GM21360 (cell line): Measurements from ENCODE around the gene LRGUK.
A peak's percentile ranks its signal among the peaks of the same experiment; 100 is the strongest.

ENCODE experiments used
- ATAC-seq: cut with Tn5 transposase; IDR thresholded peaks from one replicate; pipeline ENCODE4 v1.9.1; 2021; ENCODE audit warnings: mild to moderate bottlenecking, moderate library complexity; ENCODE audit not compliant: unreplicated experiment

The LRGUK gene

DNA sequence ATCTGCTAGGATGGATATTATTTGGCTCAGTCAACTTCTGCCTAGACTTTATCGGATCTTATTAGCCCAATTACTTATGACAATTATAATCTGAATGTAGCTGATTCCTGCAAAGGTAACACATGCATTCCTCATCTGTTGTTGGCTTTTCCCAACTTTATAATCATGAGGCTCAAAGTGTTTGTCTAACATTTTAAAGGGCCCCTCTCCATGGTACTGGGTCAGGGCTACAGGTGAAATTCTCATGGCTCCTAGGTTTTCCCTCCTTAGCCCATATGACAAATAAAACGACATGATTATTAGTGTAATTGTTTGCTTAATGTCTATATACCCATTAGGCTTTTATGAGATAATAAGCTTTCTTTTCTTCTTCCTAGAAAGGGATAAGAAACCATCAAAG is 4.2 kb upstream of the LRGUK start:
- no peak for ATAC-seq

DNA sequence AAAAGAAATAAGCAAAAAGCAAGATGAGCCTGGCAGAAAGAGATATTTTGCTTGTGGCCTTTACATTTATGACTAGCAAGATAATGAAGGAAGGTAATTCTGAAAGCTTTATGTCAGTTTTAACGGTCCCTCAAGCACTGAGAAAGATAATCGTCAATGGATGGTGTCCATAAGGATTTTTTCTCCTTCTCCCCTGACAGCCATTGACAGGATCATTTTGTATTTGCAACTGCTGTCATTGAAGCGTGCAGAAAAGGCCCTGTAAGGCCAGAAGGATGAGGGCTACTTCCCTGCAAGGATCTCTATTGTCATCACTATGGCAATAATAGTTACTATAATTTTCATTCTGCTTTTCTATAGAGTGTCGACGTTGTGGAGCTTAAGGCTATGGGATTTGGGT is 994 bp upstream of the LRGUK start:
- ATAC-seq = no peak

DNA sequence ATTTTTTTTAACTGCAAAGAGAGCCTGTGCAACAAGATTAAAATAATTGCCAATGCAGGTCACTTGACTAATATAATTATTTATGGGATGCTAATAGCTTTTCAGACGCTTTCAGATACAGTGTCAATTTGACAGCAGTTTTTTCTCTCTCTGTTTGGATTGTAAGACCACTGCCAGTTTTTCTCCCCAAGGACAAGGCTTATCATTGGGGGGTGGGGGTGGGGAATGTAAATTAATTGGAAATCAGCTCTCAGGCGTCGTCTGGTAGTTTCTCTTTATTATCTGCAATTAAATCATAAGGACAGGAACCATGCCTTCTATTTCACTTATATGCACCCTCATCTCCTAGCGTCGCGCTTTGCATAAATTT is 559 bp upstream of the LRGUK start:
- no peak for ATAC-seq

DNA sequence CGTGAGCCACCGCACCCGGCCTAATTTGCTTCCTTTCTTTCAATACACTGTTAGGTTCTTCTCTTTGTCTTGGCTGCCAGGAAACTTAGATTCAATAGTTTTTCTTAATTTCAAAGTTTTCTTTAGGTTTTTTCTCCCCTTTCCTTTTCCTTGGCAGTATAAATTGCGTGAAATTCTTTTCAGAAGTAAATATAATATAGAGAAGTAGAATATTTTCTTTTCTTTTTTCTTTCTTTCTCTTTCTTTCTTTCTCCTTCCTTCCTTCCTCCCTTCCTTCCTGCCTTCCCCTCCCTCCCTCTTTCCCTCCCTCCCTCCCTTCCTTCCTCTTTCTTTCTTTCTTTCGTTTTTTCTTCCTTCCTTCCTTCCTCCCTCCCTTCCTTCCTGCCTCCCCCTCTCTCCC is 1.7 kb downstream of the LRGUK start:
- ATAC-seq = no peak

DNA sequence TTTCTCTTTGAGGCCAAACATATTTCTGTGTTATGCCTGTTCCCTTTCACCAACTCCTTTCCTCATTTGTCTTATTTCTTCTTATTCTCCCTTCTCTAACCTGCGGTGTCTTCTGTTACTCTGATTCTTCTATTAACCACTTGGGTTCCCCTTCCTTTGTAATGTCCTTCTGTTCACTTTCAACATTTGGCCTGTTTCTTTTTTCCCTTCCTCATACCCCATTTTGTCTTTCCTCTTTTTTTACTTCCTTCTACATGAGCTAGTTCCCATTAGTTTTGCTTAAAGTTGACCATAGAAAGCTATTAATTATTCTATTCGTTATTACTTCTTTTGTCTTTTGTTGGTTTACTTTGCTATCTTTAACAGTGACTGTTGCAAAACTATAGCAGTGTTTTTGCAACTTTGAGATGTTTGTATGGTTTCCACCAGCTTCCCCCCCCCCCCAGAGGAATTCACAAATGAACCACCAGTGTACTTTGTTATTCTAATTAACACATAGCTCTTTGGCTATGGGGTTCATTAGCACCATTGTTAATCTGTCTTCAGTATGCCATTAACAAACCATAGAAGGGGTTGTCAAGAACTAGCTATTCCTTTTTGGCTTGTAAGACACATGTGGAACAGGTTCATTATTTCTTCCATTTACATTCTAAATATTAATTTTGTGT is 2.9 kb downstream of the LRGUK start:
- ATAC-seq = no peak

DNA sequence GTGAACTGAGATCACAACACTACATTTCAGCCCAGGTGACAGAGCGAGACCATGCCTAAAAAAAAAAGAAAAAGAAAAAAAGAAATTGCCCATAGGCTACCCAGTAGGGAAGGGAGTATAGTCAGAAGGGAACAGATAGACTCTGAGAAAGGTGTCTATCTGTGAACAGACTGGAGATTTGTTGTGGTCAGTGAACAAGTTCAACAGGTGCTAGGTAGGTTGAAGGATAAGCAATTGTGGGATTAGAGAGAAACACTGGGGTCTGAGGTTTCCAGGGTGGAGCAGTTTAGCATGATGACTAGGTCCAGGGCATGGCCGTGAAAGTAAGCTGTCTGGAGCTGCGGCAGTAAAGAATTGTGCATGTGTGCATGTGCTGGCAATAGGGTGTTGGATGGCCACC is 6.9 kb downstream of the LRGUK start:
- ATAC-seq = no peak

DNA sequence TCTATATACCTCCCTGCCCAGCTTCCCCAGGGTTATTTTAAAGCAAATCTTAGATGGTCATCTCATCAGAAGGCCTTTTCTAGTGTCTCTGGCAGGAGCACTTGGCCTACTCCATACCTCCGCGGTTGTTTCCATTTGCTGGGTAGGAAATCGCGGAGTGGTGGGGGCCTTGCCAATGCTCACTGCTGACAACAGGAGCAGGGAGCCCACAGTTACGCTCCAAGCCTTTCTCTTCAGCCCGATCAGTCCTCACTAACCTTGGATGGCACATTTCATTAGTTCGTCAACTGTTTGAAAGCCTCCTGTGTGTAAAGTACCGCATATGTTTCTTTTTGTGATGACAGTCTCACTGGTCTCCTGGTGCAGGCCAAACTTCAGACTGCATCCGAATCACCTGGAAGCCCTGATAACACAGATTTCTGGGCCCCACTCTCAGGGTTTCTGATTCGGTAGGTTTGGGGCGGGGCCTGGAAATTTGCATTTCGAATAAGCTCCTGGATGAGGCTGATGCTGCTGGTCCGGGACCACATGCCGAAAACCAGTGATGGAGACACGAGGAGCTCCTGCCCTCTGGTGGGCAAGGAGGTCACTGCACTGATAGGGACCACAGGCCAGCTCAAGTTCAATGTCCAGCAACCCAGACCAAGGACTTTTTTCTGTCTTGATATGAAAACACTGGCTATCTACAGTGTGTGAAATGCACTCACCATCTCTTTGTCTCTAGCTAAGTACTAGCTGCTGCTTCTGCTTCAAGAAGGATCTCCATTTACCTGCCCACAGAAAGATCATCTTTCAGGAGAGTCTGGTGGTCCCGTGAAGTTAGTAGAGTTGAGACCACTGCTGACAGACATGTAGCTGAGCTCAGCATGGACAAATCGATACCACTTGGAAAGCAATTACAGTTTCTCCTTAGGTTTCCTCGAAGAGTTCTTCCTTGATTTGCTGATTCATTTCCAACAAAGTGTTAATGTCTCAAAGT is 14.0 kb downstream of the LRGUK start:
- ATAC-seq = no peak

DNA sequence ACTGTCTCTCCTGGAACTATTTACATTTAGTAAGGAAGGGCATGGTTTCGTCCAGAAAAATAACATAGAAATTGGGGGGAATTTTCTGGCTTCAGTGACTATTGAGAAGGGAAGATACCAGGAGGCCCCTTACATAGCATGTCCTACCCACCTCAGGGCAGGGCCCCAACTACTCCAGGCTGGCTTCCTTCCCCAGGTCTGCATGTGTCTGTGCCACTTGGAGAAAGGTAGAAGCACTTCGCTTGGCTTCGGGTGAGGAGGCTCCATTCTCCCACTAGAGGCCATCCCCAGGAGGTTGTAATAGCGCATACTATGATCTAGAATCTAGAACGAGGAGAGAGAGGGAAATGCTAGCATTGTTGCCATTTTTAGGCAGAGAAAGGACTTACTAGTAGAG is 14.7 kb downstream of the LRGUK start:
- ATAC-seq = no peak

DNA sequence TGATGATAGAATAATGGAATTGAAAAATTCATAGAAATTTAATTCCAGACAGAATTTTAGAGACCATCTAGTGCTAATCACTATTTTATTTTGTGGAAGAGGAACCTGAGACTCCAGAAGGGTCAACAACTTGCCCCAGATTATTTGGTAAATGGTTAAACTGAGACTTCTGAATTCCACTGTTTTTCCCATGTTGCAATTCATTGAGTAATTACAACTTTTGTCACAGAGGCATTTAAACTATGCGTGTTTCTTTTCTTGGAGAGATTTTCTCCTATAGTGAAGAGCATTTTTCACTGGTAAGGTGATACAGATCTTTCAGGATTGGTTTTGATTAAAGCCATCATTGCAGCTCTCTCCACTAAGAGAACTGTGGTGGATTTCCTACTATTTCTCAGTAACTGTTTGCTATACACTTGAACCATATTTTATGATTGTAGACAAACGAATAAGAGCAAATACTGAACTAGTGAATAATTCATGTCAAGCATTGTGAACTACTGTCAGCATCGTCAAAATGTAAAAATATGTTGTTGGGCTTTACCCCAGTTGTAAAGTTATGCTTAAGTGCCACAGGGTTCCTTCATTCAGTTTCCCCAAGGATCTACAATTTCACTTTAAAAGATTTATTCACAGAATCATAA is 26.5 kb downstream of the LRGUK start:
- ATAC-seq = no peak

DNA sequence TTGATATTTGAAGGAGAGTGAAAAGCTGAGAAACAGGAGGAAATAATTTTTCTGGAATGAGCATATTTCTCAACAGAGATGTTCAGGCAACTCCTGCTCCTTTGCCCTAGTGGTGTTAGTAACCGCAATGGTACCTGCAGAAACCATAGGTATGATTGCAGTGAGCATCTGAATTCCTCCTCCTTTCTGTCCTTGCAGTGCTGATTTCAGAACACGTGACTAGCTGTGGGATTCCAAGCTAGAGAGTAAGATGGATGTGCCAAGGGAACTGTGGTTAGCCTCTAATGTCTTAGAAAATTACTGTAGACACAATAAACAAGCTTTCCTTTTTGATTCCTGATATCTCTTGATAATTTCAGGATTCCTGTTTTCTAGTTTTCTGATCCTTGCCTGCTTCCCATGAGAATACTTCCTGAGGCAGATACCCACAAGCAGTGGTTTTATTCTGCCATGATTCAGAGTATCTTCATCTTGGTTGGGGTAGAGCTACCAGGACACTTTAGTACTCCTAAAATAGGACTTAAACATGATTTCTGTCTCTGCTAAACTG is 27.5 kb downstream of the LRGUK start:
- no peak for ATAC-seq

DNA sequence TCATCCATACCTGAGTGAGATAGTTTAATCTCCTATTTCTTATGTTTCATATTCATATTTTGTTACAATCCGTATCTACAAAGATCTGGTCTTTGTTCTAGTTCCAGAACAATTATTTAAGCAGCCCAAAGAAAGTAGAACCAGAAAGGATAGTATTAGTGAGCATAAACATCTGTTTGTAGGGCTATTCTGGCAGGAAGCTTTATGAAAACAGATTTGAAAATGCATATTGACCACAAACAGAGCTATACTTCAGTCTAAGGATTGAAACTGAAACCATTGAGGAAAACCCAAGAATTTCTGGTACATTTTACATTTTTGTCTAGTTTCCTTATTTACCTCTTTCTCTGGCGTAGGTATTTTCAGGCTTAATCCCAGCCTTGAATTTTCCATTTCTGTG is 28.1 kb downstream of the LRGUK start:
- no peak for ATAC-seq

DNA sequence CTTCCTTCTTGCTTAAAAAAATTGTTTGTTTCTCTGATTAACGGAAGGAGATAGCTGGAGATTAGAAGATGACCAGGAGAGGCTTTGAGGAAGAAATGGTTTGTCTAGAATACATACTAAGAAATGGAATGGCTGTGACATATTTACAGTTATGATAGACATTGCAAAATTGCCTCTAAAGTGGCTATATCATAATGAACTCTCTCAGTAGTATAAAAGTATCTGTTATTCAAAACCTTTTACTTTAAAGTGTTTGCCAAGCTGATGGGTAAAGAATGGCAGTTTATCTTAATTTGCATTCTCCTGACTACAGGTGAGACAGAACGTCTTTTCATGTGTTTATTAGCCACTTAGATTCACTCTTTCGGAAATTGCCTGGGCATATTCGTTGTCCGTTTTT is 28.7 kb downstream of the LRGUK start:
- ATAC-seq = no peak

DNA sequence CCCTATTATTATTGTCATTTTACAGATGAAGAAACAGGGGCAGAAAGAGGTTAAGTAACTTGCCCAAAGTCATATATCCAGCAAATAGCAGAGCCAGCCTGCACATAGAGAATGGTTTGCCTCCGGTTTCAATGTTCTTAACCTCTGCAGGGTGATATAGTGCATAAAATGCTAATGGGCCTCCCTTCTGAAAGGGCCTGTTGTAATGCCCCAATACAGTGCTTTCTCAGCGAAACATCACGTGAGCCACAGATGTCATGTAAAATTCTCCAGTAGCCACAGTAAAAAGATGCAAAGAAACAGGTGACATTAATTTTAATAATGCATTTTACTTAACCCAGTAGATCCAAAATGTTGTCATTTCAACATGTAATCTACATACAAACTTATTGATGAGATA is 38.1 kb downstream of the LRGUK start:
- ATAC-seq = no peak

DNA sequence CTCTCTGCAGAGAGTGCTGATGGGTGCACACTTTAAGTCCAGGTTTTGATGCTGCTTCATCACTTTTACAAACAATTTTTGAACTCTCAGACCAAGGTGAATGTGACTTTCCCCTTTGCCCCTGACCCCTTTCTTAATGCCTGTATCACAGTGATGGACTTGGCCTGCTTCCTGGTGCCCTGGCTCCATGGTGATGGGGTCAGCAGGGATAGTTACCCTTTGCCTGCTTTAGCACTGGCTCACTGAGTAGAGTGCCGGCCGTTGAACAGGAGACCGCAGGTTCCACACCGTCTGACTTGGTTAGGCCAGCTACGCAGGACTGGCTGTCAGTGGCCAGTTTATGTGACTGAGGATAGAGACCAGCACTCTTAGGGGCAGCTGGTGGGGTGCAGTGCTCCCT is 40.1 kb downstream of the LRGUK start:
- no peak for ATAC-seq

DNA sequence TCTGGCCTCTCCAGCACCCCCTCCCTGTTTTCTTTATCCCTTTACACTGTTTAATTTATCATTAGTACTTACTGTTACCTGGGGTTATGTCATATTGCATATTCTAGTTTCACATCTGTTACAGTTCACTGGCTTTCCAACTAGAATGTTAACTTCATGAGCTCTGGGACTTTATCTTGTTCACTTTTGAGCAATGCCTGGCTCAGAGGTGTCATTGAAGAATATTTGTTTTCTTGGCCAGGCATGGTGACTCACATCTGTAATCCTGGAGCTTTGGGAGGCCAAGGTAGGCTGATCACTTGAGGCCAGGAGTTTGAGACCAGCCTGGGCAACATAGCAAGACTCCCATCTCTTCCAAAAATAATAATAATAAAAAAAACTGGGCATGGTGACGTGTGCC is 40.7 kb downstream of the LRGUK start:
- no peak for ATAC-seq

DNA sequence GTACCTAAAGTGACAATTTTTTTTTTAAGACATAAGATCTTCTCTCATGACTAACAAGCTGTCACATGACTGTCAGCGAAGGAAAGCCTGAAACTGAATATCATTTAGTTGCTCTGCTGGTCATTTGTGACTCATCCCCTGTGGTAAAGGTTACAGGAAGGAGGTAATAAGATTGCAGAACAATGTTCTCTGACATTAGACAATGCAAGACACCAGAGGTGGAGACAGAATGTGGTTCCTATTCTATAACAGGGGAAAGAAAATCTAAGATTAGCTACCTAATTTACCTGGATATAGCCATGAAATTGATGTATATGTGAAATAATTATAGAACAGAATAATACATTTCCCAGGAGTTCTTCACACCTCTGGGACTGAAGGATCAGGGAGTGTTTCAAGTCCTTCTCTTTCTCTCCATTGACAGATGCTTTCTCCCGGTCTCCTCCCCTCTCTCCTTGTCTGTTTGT is 47.7 kb downstream of the LRGUK start:
- peak; percentile 85 for ATAC-seq

DNA sequence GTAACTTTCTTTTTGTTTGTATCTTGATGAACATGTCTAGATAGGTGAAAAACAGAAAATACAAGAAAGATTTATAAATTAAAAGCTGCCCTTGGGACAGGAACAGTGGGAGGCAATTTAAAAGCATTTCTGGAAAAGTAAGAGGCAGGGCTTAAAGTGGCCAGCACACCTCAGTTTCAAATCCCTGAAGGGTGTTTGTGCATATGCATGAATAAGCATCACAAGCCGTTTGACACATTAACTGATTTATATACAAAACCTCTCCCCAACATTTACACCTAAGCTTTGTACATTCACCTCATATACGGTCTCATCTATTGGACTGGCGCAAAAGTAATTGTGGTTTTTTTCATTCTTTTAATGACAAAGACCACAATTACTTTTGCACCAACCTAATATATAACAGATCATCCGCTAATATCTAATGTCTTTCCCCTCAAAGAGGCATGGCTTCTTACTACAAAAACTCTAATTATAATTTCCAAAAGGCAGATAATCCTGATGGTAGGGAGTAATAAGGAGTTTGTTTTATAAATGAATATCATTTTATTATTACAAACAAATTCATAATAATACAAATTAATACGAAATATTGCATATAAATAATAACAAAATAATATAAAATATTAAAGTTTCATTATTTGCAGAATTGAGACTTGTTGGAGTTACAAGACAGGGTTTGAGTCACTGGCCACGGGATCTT is 48.3 kb downstream of the LRGUK start:
- ATAC-seq = no peak

DNA sequence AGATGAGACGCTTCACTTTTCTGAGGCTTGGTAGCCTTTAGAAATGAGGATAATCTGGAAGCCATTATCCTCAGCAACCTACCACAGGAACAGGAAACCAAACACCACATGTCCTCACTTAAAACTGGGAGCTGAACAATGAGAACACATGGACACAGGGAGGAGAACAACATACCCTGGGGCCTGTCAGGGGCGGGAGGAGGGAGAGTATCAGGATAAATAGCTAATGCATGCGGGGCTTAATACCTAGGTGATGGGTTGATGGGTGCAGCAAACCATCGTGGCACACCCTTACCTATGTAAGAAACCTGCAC is 48.9 kb downstream of the LRGUK start:
- no peak for ATAC-seq

DNA sequence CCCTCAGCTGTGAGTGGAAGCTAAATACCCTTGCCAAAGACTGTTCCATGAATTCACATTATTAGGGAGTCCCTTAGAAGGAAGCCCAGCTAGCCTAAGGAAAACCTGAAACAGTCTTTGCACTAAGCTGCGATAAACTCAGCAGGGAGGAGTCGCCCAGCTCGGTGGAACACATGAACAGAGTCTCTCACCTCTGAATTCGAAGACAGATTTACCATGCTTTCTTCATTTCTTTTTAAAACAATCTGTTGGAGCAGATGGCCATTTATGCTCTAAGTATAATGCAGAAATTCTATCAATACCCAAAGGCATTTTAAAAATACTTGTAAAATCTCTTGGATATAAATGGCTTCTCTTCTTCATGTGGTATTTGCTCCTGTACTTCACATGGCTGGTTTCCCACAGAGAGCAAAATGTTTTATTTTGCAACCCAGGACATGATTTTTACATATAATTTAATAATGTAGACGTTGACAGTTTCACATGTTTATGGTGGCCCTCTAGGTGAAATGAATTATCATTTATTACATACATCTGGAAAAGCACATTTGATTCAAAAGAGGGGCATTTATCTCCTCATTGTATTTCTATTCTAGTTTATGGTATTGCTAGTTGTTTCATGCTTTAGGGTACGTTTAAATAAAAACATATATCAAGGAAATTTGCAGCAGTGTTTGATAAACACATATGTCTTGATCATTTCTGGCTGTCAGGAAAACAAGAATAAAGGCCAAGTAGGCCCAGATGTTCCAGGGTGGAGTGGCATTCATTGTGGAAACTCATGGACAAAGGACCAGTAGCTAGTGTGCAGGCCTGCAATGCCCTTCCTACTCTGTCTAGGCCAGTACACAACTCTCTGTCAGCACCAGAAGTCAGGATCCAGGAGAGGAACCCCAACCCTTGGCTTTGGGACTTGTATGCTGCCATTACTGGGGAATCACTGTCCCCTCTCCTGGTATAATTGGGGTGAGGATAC is 52.2 kb downstream of the LRGUK start:
- ATAC-seq = no peak

DNA sequence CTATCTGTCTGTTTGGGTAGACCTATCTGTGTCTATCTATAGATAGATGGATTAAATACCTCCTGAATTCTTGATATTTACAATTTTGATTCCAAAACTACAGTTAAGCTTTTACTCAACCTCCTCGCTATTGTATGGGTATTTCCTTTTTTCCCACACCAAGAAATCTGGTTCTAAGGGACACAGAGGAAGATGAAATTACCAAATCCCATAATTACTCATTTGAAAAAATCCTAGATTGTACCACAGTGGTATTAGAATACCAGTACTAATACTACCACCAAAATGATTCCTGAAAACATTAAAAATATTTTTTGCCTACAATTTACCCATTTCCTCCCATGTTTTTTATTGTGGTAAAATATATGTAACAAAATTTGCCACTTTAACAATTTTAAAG is 53.2 kb downstream of the LRGUK start:
- ATAC-seq = no peak
